Measurements from ENCODE around the gene SLC35E3. TPM values are rescaled to one million over a fixed set of nuclear protein-coding genes. Genes with fewer than 3 reads are reported as not detected.

SLC35E3 gene
- total and polyA plus RNA-seq, 2 of the 13 experiments (the other 11 are each of a cell fraction or from before 2014, with no cell fraction given): 13.0 to 22.1 TPM

- Histone ChIP-seq H4K20me1 (ENCODE audit: insufficient read depth, low read length) (peaks cover 27% of the 10 kb centered on the region), H2AFZ (ENCODE audit: low read length) (no peak overlapping the region), H3K4me1 (ENCODE audit: insufficient read depth, low read length) (peaks cover 27% of the 10 kb centered on the region), H3K27ac (ENCODE audit: extremely low read length, insufficient read depth, low read length) (peak overlapping the region; percentile 99), H3K9ac (ENCODE audit: insufficient read depth, low read depth, low read length) (peak overlapping the region; percentile 95), H3K4me3 (replicated peaks in 1 of 3; ENCODE audit: insufficient read depth in 1 of 3, low read depth in 2 of 3, low read length in 3 of 3) (peak overlapping the region; percentile 82 to 94 (median 88)), H3K36me3 (replicated peaks in 1 of 2; ENCODE audit: control insufficient read depth in 1 of 2, insufficient read depth in 2 of 2, low read length in 2 of 2) (peaks cover 0 to 14% of the 10 kb centered on the region in 2 experiments; a peak in 3 of 5 replicates), H3K27me3 (ENCODE audit: control insufficient read depth in 1 of 2, insufficient read depth in 2 of 2, low read length in 2 of 2) (peaks cover 0 to 5% of the 10 kb centered on the region in 2 experiments; a peak in 1 of 5 replicates), H3K4me2 (ENCODE audit: low read depth, low read length) (peak overlapping the region; percentile 79), H3K9me3 (ENCODE audit: low read length) (no peaks in the 10 kb centered on the region), H3K79me2 (ENCODE audit: insufficient read depth, low read length) (peaks cover 77% of the 10 kb centered on the region)
- in situ Hi-C loops (cut with HindIII; ENCODE audit: extremely low pct_ligation_motif_present, low pct_unique_long_range_greater_than_20kb) (loop anchor here (5.0 kb wide), 1 partner anchor 61 kb away; the partner anchor contains the start of gene SLC35E3), intact Hi-C loops (cut with micrococcal nuclease; ENCODE audit: unreplicated experiment) (loop anchor here (1.0 to 5.0 kb wide), 2 partner anchors 21 to 196 kb away; partner anchors contain the start of gene RAP1B)
- ChIA-PET CTCF (ENCODE audit: low intra/inter-chr PET ratio, low total read pairs) (interaction anchor here (0.6 kb wide), 1 partner anchor 21 kb away, joined by 3 read pairs; no protein-coding TSS in a partner anchor), POLR2A (interaction anchor here (0.6 to 3.3 kb wide), 22 partner anchors 8 to 1539 kb away, joined by 3 to 184 read pairs (median 4); partner anchors contain the start of genes CAND1, MDM1, RAP1B and SLC35E3)
- ATAC-seq (peak; percentile 75), FAIRE-seq (peak; percentile 84), DNase-seq (ENCODE audit: low spot score) (peak; percentile 96)
- 2% methylated on average over 7 of the region's 61 CpGs for WGBS (ENCODE audit: low lambda C conversion rate)
- BruUV-seq (replicated peaks): no TSS peak
- TF ChIP-seq, protein P1, sequence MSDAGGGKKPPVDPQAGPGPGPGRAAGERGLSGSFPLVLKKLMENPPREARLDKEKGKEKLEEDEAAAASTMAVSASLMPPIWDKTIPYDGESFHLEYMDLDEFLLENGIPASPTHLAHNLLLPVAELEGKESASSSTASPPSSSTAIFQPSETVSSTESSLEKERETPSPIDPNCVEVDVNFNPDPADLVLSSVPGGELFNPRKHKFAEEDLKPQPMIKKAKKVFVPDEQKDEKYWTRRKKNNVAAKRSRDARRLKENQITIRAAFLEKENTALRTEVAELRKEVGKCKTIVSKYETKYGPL (CRISPR knock-in tag; IDR thresholded peaks at IDR 0.05): 0 out of 2 replicates have a peak, but pooled peaks have one; percentile 59
- TF ChIP-seq KDM4B (CRISPR knock-in tag; IDR thresholded peaks at IDR 0.05): peak; percentile 82; the same call in 1 of the 2 replicates
- TF ChIP-seq POLR2AphosphoS5 (IDR thresholded peaks at IDR 0.05; ENCODE audit: low read depth, low read length): peak; percentile 95
- TF ChIP-seq IRF2 (CRISPR knock-in tag; IDR thresholded peaks at IDR 0.05): peak; percentile 26; the same call in 1 of the 2 replicates
- peak; percentile 59; the same call in 1 of the 2 replicates for TF ChIP-seq CC2D1A (CRISPR knock-in tag; IDR thresholded peaks at IDR 0.05)
- peak; percentile 73 for TF ChIP-seq RFXAP (CRISPR knock-in tag; IDR thresholded peaks at IDR 0.05; ENCODE audit: borderline replicate concordance)
- no peak for TF ChIP-seq ZNF136 (CRISPR knock-in tag; IDR thresholded peaks at IDR 0.05; ENCODE audit: low read depth)
- 0 out of 2 replicates have a peak, but pooled peaks have one; percentile 28 for TF ChIP-seq GTF2F1 (IDR thresholded peaks at IDR 0.05; ENCODE audit: low read length)
- TF ChIP-seq, protein P2, sequence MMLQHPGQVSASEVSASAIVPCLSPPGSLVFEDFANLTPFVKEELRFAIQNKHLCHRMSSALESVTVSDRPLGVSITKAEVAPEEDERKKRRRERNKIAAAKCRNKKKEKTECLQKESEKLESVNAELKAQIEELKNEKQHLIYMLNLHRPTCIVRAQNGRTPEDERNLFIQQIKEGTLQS (CRISPR knock-in tag; IDR thresholded peaks at IDR 0.05): 0 out of 2 replicates have a peak, but pooled peaks have one; percentile 48
- TF ChIP-seq, protein P3, sequence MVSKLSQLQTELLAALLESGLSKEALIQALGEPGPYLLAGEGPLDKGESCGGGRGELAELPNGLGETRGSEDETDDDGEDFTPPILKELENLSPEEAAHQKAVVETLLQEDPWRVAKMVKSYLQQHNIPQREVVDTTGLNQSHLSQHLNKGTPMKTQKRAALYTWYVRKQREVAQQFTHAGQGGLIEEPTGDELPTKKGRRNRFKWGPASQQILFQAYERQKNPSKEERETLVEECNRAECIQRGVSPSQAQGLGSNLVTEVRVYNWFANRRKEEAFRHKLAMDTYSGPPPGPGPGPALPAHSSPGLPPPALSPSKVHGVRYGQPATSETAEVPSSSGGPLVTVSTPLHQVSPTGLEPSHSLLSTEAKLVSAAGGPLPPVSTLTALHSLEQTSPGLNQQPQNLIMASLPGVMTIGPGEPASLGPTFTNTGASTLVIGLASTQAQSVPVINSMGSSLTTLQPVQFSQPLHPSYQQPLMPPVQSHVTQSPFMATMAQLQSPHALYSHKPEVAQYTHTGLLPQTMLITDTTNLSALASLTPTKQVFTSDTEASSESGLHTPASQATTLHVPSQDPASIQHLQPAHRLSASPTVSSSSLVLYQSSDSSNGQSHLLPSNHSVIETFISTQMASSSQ (IDR thresholded peaks at IDR 0.05; ENCODE audit: low read depth): peak; percentile 31; the same call in 1 of the 2 replicates
- TF ChIP-seq, protein P3 (CRISPR knock-in tag; IDR thresholded peaks at IDR 0.05; ENCODE audit: borderline replicate concordance): peak; percentile 56; the same call in 1 of the 2 replicates
- TF ChIP-seq, protein P4, sequence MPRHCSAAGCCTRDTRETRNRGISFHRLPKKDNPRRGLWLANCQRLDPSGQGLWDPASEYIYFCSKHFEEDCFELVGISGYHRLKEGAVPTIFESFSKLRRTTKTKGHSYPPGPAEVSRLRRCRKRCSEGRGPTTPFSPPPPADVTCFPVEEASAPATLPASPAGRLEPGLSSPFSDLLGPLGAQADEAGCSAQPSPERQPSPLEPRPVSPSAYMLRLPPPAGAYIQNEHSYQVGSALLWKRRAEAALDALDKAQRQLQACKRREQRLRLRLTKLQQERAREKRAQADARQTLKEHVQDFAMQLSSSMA (CRISPR knock-in tag; IDR thresholded peaks at IDR 0.05): no peak
- TF ChIP-seq PITX1 (CRISPR knock-in tag; IDR thresholded peaks at IDR 0.05): peak; percentile 65; the same call in 1 of the 2 replicates
- TF ChIP-seq ZNF12 (CRISPR knock-in tag; IDR thresholded peaks at IDR 0.05): 0 out of 2 replicates have a peak, but pooled peaks have one; percentile 12
- TF ChIP-seq RBM22 (optimal IDR thresholded peaks at IDR 0.05; ENCODE audit: low read length): peak; percentile 64
- no peak for TF ChIP-seq ZNF143 (CRISPR knock-in tag; IDR thresholded peaks at IDR 0.05)
Observed at GRCh38 chr12:68808388-68809189, 62.6 kb downstream of the SLC35E3 start.

All from HepG2 (cell line).